Neural cell (in vitro differentiated cells): Measurements from ENCODE around the gene MTHFD1L. TPM values are rescaled to one million over a fixed set of nuclear protein-coding genes. Genes with fewer than 3 reads are reported as not detected.

Source experiments
- H2AFZ ChIP-seq: fragments of 200-600, 300-800 bp; sonication (generic), shearing (Covaris generic); 2 replicates; pipeline ENCODE4 v1.6.0; 2014; ENCODE audit warnings: low read depth, mild to moderate bottlenecking, antibody characterized with exemption, low read length, moderate library complexity
- H3F3A ChIP-seq: fragments of 200-600 bp; shearing (Covaris generic); 2 replicates; pipeline ENCODE4 v1.6.1; 2016; ENCODE audit warnings: mild to moderate bottlenecking, moderate library complexity, mixed read lengths, antibody characterized with exemption, low read length; ENCODE audit not compliant: insufficient read depth, poor library complexity, severe bottlenecking
- H3K27ac ChIP-seq: fragments of 200-600, 300-800 bp; sonication (generic), shearing (Covaris generic); 2 replicates; pipeline ENCODE4 v1.5.1; 2014; ENCODE audit warnings: mild to moderate bottlenecking, low read length, moderate library complexity
- H3K27me3 ChIP-seq: fragments of 300-800, 200-600 bp; sonication (generic), shearing (Covaris generic); 2 replicates; pipeline ENCODE4 v1.6.0; 2014; ENCODE audit warnings: mild to moderate bottlenecking, low read depth, low read length, moderate library complexity; ENCODE audit not compliant: insufficient read depth
- H3K36me3 ChIP-seq: fragments of 300-800, 200-600 bp; sonication (generic), shearing (Covaris generic); 2 replicates; pipeline ENCODE4 v1.5.1; 2014; ENCODE audit warnings: mild to moderate bottlenecking, antibody characterized with exemption, low read length, moderate library complexity; ENCODE audit not compliant: insufficient read depth
- H3K4me2 ChIP-seq: fragments of 300-800, 200-600 bp; sonication (generic), shearing (Covaris generic); 2 replicates; pipeline ENCODE4 v1.6.0; 2014; ENCODE audit warnings: mild to moderate bottlenecking, low read length
- H3K4me3 ChIP-seq: fragments of 300-800, 200-600 bp; sonication (generic), shearing (Covaris generic); 2 replicates; pipeline ENCODE4 v1.5.1; 2014; ENCODE audit warnings: mild to moderate bottlenecking, low read length, moderate library complexity
- H3K79me2 ChIP-seq: fragments of 200-600 bp; shearing (Covaris generic); replicated peaks from 2 replicates; pipeline ENCODE4 v1.6.0; 2014; ENCODE audit warnings: mild to moderate bottlenecking, low read length, moderate library complexity; ENCODE audit not compliant: insufficient read depth
- H3K9ac ChIP-seq: fragments of 300-800, 200-600 bp; sonication (generic), shearing (Covaris generic); 2 replicates; pipeline ENCODE4 v1.6.1; 2016; ENCODE audit warnings: mild to moderate bottlenecking, low read length, mixed read lengths
- H3K9me2 ChIP-seq: fragments of 200-600 bp; shearing (Covaris generic); 2 replicates; pipeline ENCODE4 v1.6.1; 2016; ENCODE audit warnings: mild to moderate bottlenecking, low read length, mixed read lengths; ENCODE audit not compliant: insufficient read depth
- H3K9me3 ChIP-seq: fragments of 200-600, 300-800 bp; sonication (generic), shearing (Covaris generic); 2 replicates; pipeline ENCODE4 v1.6.1; 2016; ENCODE audit warnings: mild to moderate bottlenecking, mixed run types, low read length, moderate library complexity, mixed read lengths
- H4K20me1 ChIP-seq: fragments of 200-600 bp; shearing (Covaris generic); 2 replicates; pipeline ENCODE4 v1.6.1; 2016; ENCODE audit warnings: mild to moderate bottlenecking, mixed run types; ENCODE audit not compliant: insufficient read depth
- EP300 ChIP-seq: fragments of 450-650 bp; conservative IDR thresholded peaks from 2 replicates; pipeline ENCODE4 v1.6.1; 2014; ENCODE audit warnings: antibody characterized with exemption, mild to moderate bottlenecking, moderate library complexity; ENCODE audit not compliant: poor library complexity, severe bottlenecking
- EZH2 ChIP-seq: fragments of 200-600, 300-800 bp; shearing (Covaris generic), sonication (generic); IDR thresholded peaks from 2 replicates; pipeline ENCODE4 v1.6.1; 2014; ENCODE audit warnings: antibody characterized with exemption, low read length, borderline replicate concordance, mild to moderate bottlenecking; ENCODE audit not compliant: insufficient read depth, poor library complexity, severe bottlenecking
- MXI1 ChIP-seq: fragments of 450-650 bp; conservative IDR thresholded peaks from 2 replicates; pipeline ENCODE4 v1.6.1; 2014; ENCODE audit warnings: antibody characterized with exemption, mild to moderate bottlenecking; ENCODE audit not compliant: poor library complexity, severe bottlenecking
- POLR2AphosphoS5 ChIP-seq: IDR thresholded peaks from 2 replicates; pipeline ENCODE4 v1.6.1; 2012
- RAD21 ChIP-seq: fragments of 450-650 bp; conservative IDR thresholded peaks from 2 replicates; pipeline ENCODE4 v1.6.1; 2014; ENCODE audit warnings: antibody characterized with exemption, mild to moderate bottlenecking, moderate library complexity
- SMC3 ChIP-seq: fragments of 450-650 bp; conservative IDR thresholded peaks from 2 replicates; pipeline ENCODE4 v1.6.1; 2014; ENCODE audit warnings: antibody characterized with exemption, mild to moderate bottlenecking, moderate library complexity; ENCODE audit not compliant: poor library complexity
- TAF1 ChIP-seq: IDR thresholded peaks from 2 replicates; pipeline ENCODE4 v1.6.1; 2012; ENCODE audit warnings: low read depth
- polyA plus RNA-seq: library from polyadenylated mRNA; depleted of rRNA; stranded (reverse); fragments of >200 nt; gene quantifications from 2 replicates; pipeline ENCODE4 v1.2.3, GENCODE V29; 2014
- TF ChIP-seq, protein P1 (sequence below): IDR thresholded peaks from 2 replicates; pipeline ENCODE4 v1.6.1; 2012; ENCODE audit warnings: borderline replicate concordance
- TF ChIP-seq, protein P2 (sequence below): fragments of 450-650 bp; IDR thresholded peaks from 2 replicates; pipeline ENCODE4 v1.5.1; 2014; ENCODE audit warnings: antibody characterized with exemption, mild to moderate bottlenecking, moderate library complexity; ENCODE audit not compliant: poor library complexity, severe bottlenecking

The MTHFD1L gene
- polyA plus RNA-seq, 1 donor from 2014 or later = 6.3 TPM

DNA sequence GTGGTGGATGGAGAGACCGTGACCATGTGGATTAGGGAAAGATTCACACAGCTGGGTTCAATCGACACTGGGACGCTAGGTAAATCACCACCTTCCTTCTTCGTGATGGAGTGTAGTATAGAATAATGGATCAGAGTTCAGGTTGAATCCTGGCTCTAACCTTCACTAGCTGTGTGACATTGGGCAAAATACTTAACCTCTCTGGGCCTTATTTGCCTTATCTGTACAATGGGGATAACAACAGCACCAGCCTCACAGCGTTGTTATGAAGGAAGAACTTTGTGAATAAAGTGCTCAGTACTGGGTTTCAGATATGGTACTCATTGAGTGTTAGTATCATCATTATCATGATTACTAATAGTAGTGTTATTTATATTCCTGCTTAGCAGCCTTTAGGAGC lies 248.1 kb downstream of the MTHFD1L start:
- H3K4me2 ChIP-seq = no peak overlapping the region
- H3K27ac ChIP-seq = no peak overlapping the region
- no peak for TF ChIP-seq SMC3
- TF ChIP-seq EZH2 = no peak
- TF ChIP-seq MXI1 = no peak
- no peak for TF ChIP-seq RAD21
- TF ChIP-seq, protein P1, sequence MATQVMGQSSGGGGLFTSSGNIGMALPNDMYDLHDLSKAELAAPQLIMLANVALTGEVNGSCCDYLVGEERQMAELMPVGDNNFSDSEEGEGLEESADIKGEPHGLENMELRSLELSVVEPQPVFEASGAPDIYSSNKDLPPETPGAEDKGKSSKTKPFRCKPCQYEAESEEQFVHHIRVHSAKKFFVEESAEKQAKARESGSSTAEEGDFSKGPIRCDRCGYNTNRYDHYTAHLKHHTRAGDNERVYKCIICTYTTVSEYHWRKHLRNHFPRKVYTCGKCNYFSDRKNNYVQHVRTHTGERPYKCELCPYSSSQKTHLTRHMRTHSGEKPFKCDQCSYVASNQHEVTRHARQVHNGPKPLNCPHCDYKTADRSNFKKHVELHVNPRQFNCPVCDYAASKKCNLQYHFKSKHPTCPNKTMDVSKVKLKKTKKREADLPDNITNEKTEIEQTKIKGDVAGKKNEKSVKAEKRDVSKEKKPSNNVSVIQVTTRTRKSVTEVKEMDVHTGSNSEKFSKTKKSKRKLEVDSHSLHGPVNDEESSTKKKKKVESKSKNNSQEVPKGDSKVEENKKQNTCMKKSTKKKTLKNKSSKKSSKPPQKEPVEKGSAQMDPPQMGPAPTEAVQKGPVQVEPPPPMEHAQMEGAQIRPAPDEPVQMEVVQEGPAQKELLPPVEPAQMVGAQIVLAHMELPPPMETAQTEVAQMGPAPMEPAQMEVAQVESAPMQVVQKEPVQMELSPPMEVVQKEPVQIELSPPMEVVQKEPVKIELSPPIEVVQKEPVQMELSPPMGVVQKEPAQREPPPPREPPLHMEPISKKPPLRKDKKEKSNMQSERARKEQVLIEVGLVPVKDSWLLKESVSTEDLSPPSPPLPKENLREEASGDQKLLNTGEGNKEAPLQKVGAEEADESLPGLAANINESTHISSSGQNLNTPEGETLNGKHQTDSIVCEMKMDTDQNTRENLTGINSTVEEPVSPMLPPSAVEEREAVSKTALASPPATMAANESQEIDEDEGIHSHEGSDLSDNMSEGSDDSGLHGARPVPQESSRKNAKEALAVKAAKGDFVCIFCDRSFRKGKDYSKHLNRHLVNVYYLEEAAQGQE = no peak
- no peak for TF ChIP-seq POLR2AphosphoS5
- TF ChIP-seq EP300 = no peak
- TF ChIP-seq, protein P2, sequence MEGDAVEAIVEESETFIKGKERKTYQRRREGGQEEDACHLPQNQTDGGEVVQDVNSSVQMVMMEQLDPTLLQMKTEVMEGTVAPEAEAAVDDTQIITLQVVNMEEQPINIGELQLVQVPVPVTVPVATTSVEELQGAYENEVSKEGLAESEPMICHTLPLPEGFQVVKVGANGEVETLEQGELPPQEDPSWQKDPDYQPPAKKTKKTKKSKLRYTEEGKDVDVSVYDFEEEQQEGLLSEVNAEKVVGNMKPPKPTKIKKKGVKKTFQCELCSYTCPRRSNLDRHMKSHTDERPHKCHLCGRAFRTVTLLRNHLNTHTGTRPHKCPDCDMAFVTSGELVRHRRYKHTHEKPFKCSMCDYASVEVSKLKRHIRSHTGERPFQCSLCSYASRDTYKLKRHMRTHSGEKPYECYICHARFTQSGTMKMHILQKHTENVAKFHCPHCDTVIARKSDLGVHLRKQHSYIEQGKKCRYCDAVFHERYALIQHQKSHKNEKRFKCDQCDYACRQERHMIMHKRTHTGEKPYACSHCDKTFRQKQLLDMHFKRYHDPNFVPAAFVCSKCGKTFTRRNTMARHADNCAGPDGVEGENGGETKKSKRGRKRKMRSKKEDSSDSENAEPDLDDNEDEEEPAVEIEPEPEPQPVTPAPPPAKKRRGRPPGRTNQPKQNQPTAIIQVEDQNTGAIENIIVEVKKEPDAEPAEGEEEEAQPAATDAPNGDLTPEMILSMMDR = no peak
- TF ChIP-seq TAF1 = no peak

DNA sequence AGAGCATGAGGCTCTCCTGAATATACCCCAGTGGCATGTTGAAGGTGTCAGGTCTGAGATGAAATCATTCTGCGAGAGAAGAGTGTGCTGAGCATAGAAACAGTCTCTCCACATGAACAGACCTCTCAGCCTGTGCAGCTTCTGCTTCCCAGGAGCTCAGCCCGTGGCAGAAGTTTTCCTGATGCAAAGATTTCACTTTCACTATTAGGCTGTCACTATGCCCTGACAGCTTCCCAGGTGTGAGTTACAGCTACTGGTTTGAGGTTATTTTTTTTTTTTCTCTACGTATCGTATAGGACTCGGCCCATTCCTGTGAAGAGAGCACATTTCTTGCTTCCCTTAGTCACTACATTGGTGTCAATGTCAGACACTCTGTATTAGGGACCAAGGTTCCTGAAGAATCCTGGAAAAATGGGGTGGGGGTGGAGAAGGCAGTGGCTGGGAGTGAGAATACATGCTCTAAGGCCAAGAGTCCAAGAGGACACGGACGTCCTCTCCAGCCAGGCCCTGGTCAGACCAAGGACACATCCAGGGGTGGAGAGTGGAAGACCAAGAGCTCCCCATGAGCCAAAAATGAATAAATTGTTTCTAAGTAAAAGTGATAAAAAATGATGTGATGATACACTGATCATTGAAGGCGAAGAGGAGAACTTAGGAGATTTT lies 253.1 kb downstream of the MTHFD1L start:
- Histone ChIP-seq H3K9me2 (no peaks in the 10 kb centered on the region), H3K9me3 (no peaks in the 10 kb centered on the region), H3F3A (no peaks in the 10 kb centered on the region), H3K79me2 (no peaks in the 10 kb centered on the region), H3K27me3 (no peaks in the 10 kb centered on the region), H3K27ac (no peak overlapping the region), H3K4me2 (no peak overlapping the region), H3K36me3 (no peaks in the 10 kb centered on the region), H2AFZ (no peak overlapping the region), H3K9ac (no peak overlapping the region), H4K20me1 (no peaks in the 10 kb centered on the region), H3K4me3 (no peak overlapping the region)
- no peak for TF ChIP-seq MXI1
- TF ChIP-seq POLR2AphosphoS5 = no peak
- no peak for TF ChIP-seq EZH2
- no peak for TF ChIP-seq SMC3
- no peak for TF ChIP-seq RAD21
- TF ChIP-seq, protein P2 = no peak
- no peak for TF ChIP-seq TAF1
- TF ChIP-seq EP300 = no peak

More for the DNA sequence above, 248.1 kb downstream of the MTHFD1L start:
- no peak overlapping the region for H2AFZ ChIP-seq
- H3K9ac ChIP-seq = no peak overlapping the region
- no peaks in the 10 kb centered on the region for H3K9me2 ChIP-seq
- no peaks in the 10 kb centered on the region for H4K20me1 ChIP-seq
- H3K36me3 ChIP-seq = no peaks in the 10 kb centered on the region
- H3F3A ChIP-seq = no peaks in the 10 kb centered on the region
- H3K27me3 ChIP-seq = no peaks in the 10 kb centered on the region
- no peak overlapping the region for H3K4me3 ChIP-seq
- no peaks in the 10 kb centered on the region for H3K79me2 ChIP-seq
- H3K9me3 ChIP-seq = no peaks in the 10 kb centered on the region
